ENCODE results near the gene FAM78B.

- TF ChIP-seq CTCF (IDR thresholded peaks at IDR 0.05; ENCODE audit: borderline replicate concordance, extremely low read depth, low read length, poor library complexity, severe bottlenecking) (no peak), EZH2 (IDR thresholded peaks at IDR 0.05; ENCODE audit: borderline replicate concordance, low read depth, low read length, severe bottlenecking) (no peak)
Measured at GRCh38 chr1:166159656-166160055, 7.1 kb downstream of the FAM78B start.

Measured in DND-41 (cell line).